Activated T-helper 9 cell treated with anti-CD3 and anti-CD28 coated beads, Interleukin-2, amount 50 U/mL, for 16 hours (primary cell): ENCODE results near the gene IQCH.

ENCODE experiments used
- DNase-seq: peaks from one replicate; pipeline ENCODE4 v3.0.0-alpha.2; 2020; ENCODE audit warnings: low read depth

IQCH gene

GRCh38 chr15:67505675-67506572 lies 251.3 kb downstream of the IQCH start:
- DNase-seq, result no peak

GRCh38 chr15:67506775-67507747 lies 252.5 kb downstream of the IQCH start:
- DNase-seq, result no peak

- DNase-seq, result no peak
These were observed 253.8 kb downstream of the IQCH start for GRCh38 chr15:67508407-67508806.

GRCh38 chr15:67509918-67510317 lies 255.3 kb downstream of the IQCH start:
- no peak for DNase-seq

DNA sequence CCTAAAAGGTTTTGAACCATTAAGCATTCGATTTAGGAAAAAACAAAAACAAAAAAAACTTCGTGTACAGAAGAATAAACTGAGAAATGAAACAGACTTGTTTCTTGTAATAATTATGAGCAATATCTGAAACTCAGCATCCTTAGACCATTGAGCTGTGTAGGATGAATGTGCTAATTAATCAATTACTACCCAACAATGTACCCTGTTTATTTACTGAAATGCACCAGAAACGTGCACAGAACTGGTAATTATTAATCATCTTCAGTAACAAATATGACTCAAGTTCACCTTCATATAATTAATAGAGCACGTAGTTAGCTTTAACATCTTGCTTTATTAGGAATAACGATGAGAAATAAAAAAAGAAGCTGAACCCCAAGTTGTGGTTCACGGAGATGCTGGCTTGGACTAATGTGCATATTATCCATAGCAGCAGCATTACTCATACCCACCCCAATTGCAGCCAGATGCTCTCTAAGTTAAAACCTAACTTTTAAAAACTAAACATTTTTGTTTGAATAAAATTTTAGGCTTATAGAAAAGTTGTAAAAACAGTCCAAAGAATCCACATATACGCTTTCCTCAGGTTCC lies 256.1 kb downstream of the IQCH start:
- DNase-seq, result no peak

GRCh38 chr15:67511606-67512005 lies 257.0 kb downstream of the IQCH start:
- no peak for DNase-seq

DNA sequence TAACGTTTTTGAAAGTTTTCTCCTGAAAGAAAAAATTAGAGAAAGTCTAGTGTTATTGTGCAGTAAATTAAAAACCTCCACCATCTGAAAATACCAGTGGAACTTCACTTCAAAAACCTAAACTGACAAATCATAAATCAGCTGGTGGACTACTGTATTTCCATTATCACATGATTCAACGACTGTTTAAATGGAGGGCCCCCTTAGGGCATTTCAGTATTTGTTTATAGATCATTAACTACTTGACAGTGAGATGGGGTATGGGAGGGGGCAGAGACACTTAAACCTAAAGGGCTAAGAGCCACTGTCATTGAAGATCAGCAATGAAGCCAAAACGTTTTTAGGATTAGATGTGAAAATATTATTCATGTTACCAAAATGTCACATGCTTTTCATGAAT lies 257.6 kb downstream of the IQCH start:
- no peak for DNase-seq

DNA sequence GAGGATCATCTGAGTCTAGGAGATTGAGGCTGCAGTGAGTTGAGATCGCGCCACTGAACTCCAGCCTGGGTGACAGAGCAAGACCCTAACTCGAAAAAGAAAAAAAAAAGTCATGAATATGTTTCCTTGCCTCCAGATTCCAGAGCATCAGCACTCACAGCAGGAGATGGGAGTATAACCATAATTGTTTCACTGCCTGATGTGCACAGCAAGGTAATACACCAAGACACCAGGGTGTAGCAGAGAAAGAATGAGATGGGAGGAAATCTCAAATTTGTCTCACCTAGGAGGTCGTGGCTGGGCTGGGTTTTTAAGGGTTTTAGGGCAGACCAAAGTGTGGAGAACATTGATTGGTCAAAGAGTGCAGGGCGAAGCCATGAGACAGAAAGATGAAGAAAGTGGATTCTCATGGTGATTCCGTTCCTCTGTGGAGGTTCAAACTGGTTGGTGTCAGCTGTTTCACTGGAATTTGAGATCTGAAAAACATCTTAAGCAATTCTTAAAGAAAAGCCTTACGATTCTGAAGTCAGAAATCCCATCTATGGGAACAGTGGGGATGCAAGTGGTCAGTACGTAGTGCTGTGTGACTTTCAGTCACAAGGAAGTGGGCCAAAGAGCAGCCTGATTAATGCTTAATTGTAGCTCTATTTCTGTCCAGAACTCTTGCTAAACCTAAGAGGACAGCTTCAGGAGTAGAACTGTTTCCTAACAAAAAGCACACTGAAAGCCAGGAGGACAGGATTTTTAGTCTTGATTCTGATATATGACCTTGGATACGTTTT lies 258.5 kb downstream of the IQCH start:
- no peak for DNase-seq

- DNase-seq, result no peak
These were observed 260.5 kb downstream of the IQCH start for GRCh38 chr15:67515090-67515489.

DNA sequence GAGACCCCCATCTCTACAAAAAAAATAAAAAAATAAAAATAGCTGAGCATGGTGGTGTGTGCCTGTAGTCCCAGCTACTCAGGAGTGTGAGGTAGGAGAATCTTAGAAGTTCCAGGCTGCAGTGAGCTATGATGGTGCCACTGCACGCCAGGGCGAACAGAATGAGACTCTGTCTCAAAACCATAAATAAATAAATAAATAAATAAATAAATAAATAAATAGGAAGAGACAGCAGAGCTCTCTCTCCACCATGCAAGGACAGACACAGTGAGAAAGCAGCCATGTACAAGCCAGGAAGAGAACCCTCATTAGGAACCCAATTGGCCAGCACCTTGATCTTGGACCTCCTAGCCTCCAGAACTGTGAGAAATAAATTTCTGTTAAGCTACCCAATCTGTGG lies 261.0 kb downstream of the IQCH start:
- no peak for DNase-seq

GRCh38 chr15:67520321-67521028 lies 265.9 kb downstream of the IQCH start:
- DNase-seq, result no peak

- DNase-seq, result peak; percentile 79
These were observed 266.6 kb downstream of the IQCH start, which contains the start of gene C15orf61 for GRCh38 chr15:67521029-67521782. Gene C15orf61 (plus strand): TSS chr15:67521131. CDS start chr15:67521249, 118 bp downstream.

DNA sequence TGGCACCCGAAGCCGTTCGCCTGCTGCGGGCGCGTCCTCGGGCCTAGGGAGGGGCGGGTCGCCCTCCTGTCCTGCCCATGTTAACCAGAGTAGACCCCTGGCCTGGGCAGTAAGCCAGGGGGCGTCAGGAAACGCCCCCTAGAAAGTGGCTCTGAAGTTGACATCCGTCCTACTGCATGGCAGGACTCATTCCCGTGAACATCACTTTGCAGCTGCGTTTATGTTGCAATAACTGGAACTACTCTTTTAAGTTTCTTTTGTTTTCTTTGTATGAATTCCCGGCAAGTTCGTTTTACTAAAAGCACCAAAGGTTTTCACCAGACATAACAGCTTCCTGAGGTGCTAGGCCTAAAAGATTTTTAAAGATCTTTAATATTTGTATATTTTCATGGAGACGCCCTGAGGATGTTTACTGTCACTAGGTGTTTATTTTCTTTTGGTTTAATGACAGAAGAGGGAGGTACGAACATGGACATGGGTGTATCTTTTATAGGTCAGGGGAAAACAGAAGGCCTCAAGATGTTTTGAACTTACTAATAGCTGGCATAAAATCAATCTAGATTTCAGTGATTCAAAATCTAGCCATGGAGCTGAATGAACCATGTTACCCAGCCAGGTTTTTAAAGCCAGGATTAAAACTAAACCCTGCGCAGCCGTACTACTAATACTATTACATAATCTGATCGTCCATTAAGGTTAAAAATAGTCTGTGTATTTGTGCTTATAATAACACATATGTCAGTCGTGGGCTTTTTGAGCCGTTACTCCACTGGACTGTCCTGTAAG lies 267.4 kb downstream of the IQCH start:
- no peak for DNase-seq

DNA sequence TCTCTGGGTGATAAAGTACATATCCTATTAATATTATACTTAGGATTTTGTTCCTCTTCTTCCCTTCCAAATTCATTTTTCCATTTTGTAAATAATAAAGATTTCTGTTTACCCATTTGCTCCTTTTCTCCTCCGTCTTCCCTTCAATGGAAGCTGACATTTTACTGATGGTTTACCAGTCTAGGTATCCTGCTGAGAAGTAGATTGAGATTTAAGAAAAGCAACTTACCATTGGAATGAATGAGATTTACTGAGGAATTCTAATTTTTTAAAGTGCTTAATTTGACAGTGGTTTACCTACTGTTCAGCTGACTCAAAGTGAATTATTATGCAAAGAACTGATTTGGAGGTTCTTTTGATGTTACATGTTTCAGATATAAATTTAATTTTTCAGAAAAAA lies 268.7 kb downstream of the IQCH start:
- DNase-seq, result no peak

- DNase-seq, result no peak
These were observed 269.6 kb downstream of the IQCH start for GRCh38 chr15:67524235-67524634.

DNA sequence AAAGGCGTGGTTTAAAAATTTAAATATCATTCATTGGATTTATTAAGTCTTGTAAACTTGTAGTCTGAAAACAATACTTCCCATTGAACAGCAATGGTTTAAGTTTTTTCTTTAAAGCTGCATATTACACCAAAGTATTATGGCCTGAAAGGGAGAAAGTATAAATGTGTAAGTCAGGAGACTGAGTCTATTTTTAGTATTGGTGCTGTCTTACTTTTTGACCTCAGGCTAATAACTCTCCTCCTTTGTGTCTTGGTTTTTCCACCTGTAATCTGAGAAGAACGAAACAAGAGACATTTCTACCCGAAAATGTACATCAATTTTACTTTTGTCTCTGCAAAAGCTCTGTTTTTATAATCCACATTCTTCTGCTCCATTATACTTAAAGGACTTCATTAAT lies 273.9 kb downstream of the IQCH start:
- DNase-seq, result no peak

GRCh38 chr15:67531379-67531914 lies 276.9 kb downstream of the IQCH start:
- no peak for DNase-seq

GRCh38 chr15:67533873-67534272 lies 279.3 kb downstream of the IQCH start:
- DNase-seq, result no peak

- DNase-seq, result no peak
These were observed 279.8 kb downstream of the IQCH start for GRCh38 chr15:67534360-67534759.
